IMR-90 (cell line): Measurements from ENCODE around the gene ASAP2. TPM values are rescaled to one million over a fixed set of nuclear protein-coding genes. Genes with fewer than 3 reads are reported as not detected.

ENCODE experiments used
- ATAC-seq: fragments of 200-7000 bp; cut with Tn5 transposase; 2 replicates; pipeline ENCODE4 v1.9.1; 2020; ENCODE audit warnings: low read depth, mild to moderate bottlenecking, moderate library complexity
- BruUV-seq: library from RNA; stranded (reverse); fragments of 400-500 nt; replicated peaks from 2 replicates; lab custom pipeline; 2021; lab: Mats Ljungman, UMichigan
- CTCF ChIA-PET: fragments of 300-600 bp; formaldehyde crosslinking; extraction: SDS; loops from one replicate; lab custom pipeline; 2021; ENCODE audit warnings: antibody characterized with exemption; lab: Yijun Ruan, JAX
- POLR2A ChIA-PET: fragments of 300-600 bp; sonication (Branson Sonifier 250); formaldehyde crosslinking; loops from one replicate; lab custom pipeline; 2022; ENCODE audit warnings: antibody characterized with exemption; ENCODE audit not compliant: unreplicated experiment; lab: Charles Lee
- DNase-seq: peaks from one replicate; pipeline ENCODE4 v3.0.0; 2013
- H2AFZ ChIP-seq: replicated peaks from 2 replicates; pipeline ENCODE3; 2013; ENCODE audit warnings: low read length, mild to moderate bottlenecking; ENCODE audit not compliant: poor library complexity
- H2AK5ac ChIP-seq: 2 replicates; pipeline ENCODE4 v1.6.1; 2013; ENCODE audit warnings: low read depth, low read length, inconsistent platforms
- H2AK9ac ChIP-seq: replicated peaks from 2 replicates; pipeline ENCODE3; 2013; ENCODE audit warnings: mild to moderate bottlenecking, low read depth, low read length, moderate library complexity; ENCODE audit not compliant: poor library complexity
- H2BK120ac ChIP-seq: 2 replicates; pipeline ENCODE4 v1.6.1; 2013; ENCODE audit warnings: low read depth, low read length, inconsistent platforms
- H2BK15ac ChIP-seq: 3 replicates; pipeline ENCODE4 v1.6.1; 2013; ENCODE audit warnings: low read depth, low read length, inconsistent platforms
- H2BK20ac ChIP-seq: 2 replicates; pipeline ENCODE4 v1.6.1; 2013; ENCODE audit warnings: low read depth, mild to moderate bottlenecking, inconsistent platforms, low read length, moderate library complexity
- H2BK5ac ChIP-seq: 2 replicates; pipeline ENCODE4 v1.6.1; 2013; ENCODE audit warnings: mild to moderate bottlenecking, low read depth, low read length, inconsistent platforms; ENCODE audit not compliant: poor library complexity, severe bottlenecking
- H3K14ac ChIP-seq: replicated peaks from 2 replicates; pipeline ENCODE4 v1.6.1; 2013; ENCODE audit warnings: low read depth, low read length, inconsistent platforms
- H3K18ac ChIP-seq: 2 replicates; pipeline ENCODE4 v1.6.1; 2013; ENCODE audit warnings: low read depth, low read length, control low read depth
- H3K23ac ChIP-seq: 2 replicates; pipeline ENCODE4 v1.6.1; 2013; ENCODE audit warnings: low read depth, low read length, inconsistent platforms
- H3K27ac ChIP-seq: 2 replicates; pipeline ENCODE4 v1.5.1; 2013; ENCODE audit warnings: mild to moderate bottlenecking, control low read depth, low read length; ENCODE audit not compliant: insufficient read depth
- H3K27me3 ChIP-seq: 2 replicates; pipeline ENCODE4 v1.6.1; 2013; ENCODE audit warnings: low read length; ENCODE audit not compliant: control insufficient read depth, insufficient read depth
- H3K36me3 ChIP-seq: 2 replicates; pipeline ENCODE4 v1.6.1; 2013; ENCODE audit warnings: low read length, mixed read lengths; ENCODE audit not compliant: control insufficient read depth, insufficient read depth
- H3K4ac ChIP-seq: 2 replicates; pipeline ENCODE4 v1.6.1; 2013; ENCODE audit warnings: low read depth, low read length, inconsistent platforms
- H3K4me1 ChIP-seq: 2 replicates; pipeline ENCODE4 v1.6.1; 2013; ENCODE audit warnings: low read length, mixed read lengths; ENCODE audit not compliant: control insufficient read depth, insufficient read depth
- H3K4me2 ChIP-seq: 2 replicates; pipeline ENCODE4 v1.6.1; 2013; ENCODE audit warnings: low read depth, mild to moderate bottlenecking, control low read depth, low read length, moderate library complexity
- H3K4me3 ChIP-seq: 2 replicates; pipeline ENCODE4 v1.5.1; 2013; ENCODE audit warnings: low read depth, mild to moderate bottlenecking, control low read depth, low read length, moderate library complexity; ENCODE audit not compliant: insufficient read depth
- H3K56ac ChIP-seq: 2 replicates; pipeline ENCODE4 v1.6.1; 2013; ENCODE audit warnings: low read length, inconsistent platforms; ENCODE audit not compliant: insufficient read depth; ENCODE audit errors: extremely low read depth
- H3K79me1 ChIP-seq, 2 experiments: 2 replicates each; pipeline ENCODE4 v1.6.1; 2013; ENCODE audit warnings: low read length in 2 of 2, inconsistent platforms in 1 of 2, low read depth in 1 of 2
- H3K9ac ChIP-seq: 2 replicates; pipeline ENCODE4 v1.6.1; 2013; ENCODE audit warnings: low read depth, low read length, control low read depth
- H3K9me1 ChIP-seq: 2 replicates; pipeline ENCODE4 v1.6.1; 2013; ENCODE audit warnings: low read length, inconsistent platforms; ENCODE audit not compliant: insufficient read depth
- H3K9me3 ChIP-seq: 2 replicates; pipeline ENCODE4 v1.6.1; 2013; ENCODE audit warnings: low read length; ENCODE audit not compliant: control insufficient read depth, insufficient read depth
- H4K20me1 ChIP-seq: 2 replicates; pipeline ENCODE4 v1.6.1; 2013; ENCODE audit warnings: low read length, inconsistent platforms; ENCODE audit not compliant: insufficient read depth
- H4K5ac ChIP-seq: 2 replicates; pipeline ENCODE4 v1.6.1; 2013; ENCODE audit warnings: mild to moderate bottlenecking, low read depth, low read length, control low read depth
- H4K8ac ChIP-seq, 2 experiments: 2 replicates each; pipeline ENCODE4 v1.6.1; 2013; ENCODE audit warnings: low read depth in 2 of 2, low read length in 2 of 2, control low read depth in 1 of 2, inconsistent platforms in 1 of 2
- H4K91ac ChIP-seq: 2 replicates; pipeline ENCODE4 v1.6.1; 2013; ENCODE audit warnings: low read depth, low read length, inconsistent platforms; ENCODE audit not compliant: insufficient read depth
- CEBPB ChIP-seq: IDR thresholded peaks from 2 replicates; pipeline ENCODE4 v1.6.1; 2012; ENCODE audit warnings: low read depth, low read length, improper control_type of control experiment
- CHD1 ChIP-seq: IDR thresholded peaks from 2 replicates; pipeline ENCODE4 v1.6.1; 2012; ENCODE audit warnings: low read depth, low read length, improper control_type of control experiment
- FOS ChIP-seq: fragments of 150-350 bp; IDR thresholded peaks from 2 replicates; pipeline ENCODE4 v1.6.1; 2016; ENCODE audit warnings: low read depth, low read length
- MAFK ChIP-seq: IDR thresholded peaks from 2 replicates; pipeline ENCODE4 v1.6.1; 2012; ENCODE audit warnings: low read depth, low read length, improper control_type of control experiment
- MAZ ChIP-seq: IDR thresholded peaks from 2 replicates; pipeline ENCODE4 v1.6.1; 2012; ENCODE audit warnings: low read depth, mild to moderate bottlenecking, low read length, improper control_type of control experiment, moderate library complexity, borderline replicate concordance
- MXI1 ChIP-seq: IDR thresholded peaks from 2 replicates; pipeline ENCODE4 v1.6.1; 2012; ENCODE audit warnings: low read depth, mild to moderate bottlenecking, low read length, moderate library complexity, borderline replicate concordance
- NFE2L2 ChIP-seq: fragments of 150-350 bp; IDR thresholded peaks from 2 replicates; pipeline ENCODE4 v1.6.1; 2016; ENCODE audit warnings: low read depth, mild to moderate bottlenecking, low read length
- RAD21 ChIP-seq: IDR thresholded peaks from 2 replicates; pipeline ENCODE4 v1.6.1; 2012; ENCODE audit warnings: low read length, improper control_type of control experiment
- RCOR1 ChIP-seq: IDR thresholded peaks from 2 replicates; pipeline ENCODE4 v1.6.1; 2012; ENCODE audit warnings: mild to moderate bottlenecking, low read length, improper control_type of control experiment; ENCODE audit not compliant: insufficient replicate concordance
- SMC3 ChIP-seq: fragments of 150-350 bp; IDR thresholded peaks from 2 replicates; pipeline ENCODE4 v1.6.1; 2016; ENCODE audit warnings: low read depth, mild to moderate bottlenecking, antibody characterized with exemption, low read length, moderate library complexity
- WGBS, 2 experiments: methylation state at CpG; one replicate each; pipeline versions ENCODE4 v1.1.5 to v1.1.7; 2013; ENCODE audit warnings: missing lambda C conversion rate in 2 of 2; ENCODE audit not compliant: insufficient read length in 1 of 2; ENCODE audit errors: extremely low coverage in 2 of 2; 5-methylcytosine and 5-hydroxymethylcytosine counted together
- dilution Hi-C: fragments of 300-500 bp; cut with HindIII; formaldehyde crosslinking; loops from one replicate; pipeline ENCODE4 v1.14.3; 2018; ENCODE audit warnings: low sequenced_read_pairs; ENCODE audit not compliant: unreplicated experiment
- in situ Hi-C: fragments of 300-500 bp; cut with MboI; formaldehyde crosslinking; loops from 3 replicates; pipeline ENCODE4 v1.14.3; 2019; ENCODE audit warnings: low sequenced_read_pairs, inconsistent platforms, mixed read lengths
- intact Hi-C: fragments of 100-400 bp; cut with micrococcal nuclease; formaldehyde crosslinking; loops from 2 replicates; pipeline ENCODE4 v1.10.0; 2022
- polyA plus RNA-seq, 3 experiments: library from polyadenylated mRNA; depleted of rRNA; stranded (reverse); fragments of >200 nt; gene quantifications; 2 replicates each; pipeline ENCODE4 v1.2.3, GENCODE V29; 2012; ENCODE audit warnings: low replicate concordance in 1 of 3
- total RNA-seq: library from RNA; depleted of rRNA; stranded (reverse); fragments of >200 nt; gene quantifications from 2 replicates; pipeline ENCODE4 v1.2.3, GENCODE V29; 2012
- TF ChIP-seq, protein P1 (sequence below): conservative IDR thresholded peaks from 2 replicates; pipeline ENCODE4 v1.5.1; 2012; ENCODE audit warnings: mild to moderate bottlenecking, low read depth, low read length, improper control_type of control experiment
- TF ChIP-seq, protein P2 (sequence below): fragments of 150-350 bp; IDR thresholded peaks from 2 replicates; pipeline ENCODE4 v1.6.1; 2017; ENCODE audit warnings: mild to moderate bottlenecking, antibody characterized with exemption, low read length, low read depth
- TF ChIP-seq, protein P3 (sequence below): fragments of 150-350 bp; IDR thresholded peaks from 2 replicates; pipeline ENCODE4 v1.6.1; 2016; ENCODE audit warnings: low read depth, mild to moderate bottlenecking, low read length, moderate library complexity, borderline replicate concordance

The ASAP2 gene
- total and polyA plus RNA-seq, 2 of the 4 experiments (the other 2 are of a cell fraction): 19.7 to 28.1 TPM

- ChIA-PET POLR2A (interaction anchor here (0.6 kb wide), 1 partner anchor 86 kb away, joined by 6 read pairs; no protein-coding TSS in a partner anchor), CTCF (interaction anchor here (0.6 kb wide), 1 partner anchor 115 kb away, joined by 3 read pairs; no protein-coding TSS in a partner anchor)
- Histone ChIP-seq H2AFZ (peak overlapping the region; percentile 41), H3K4me1 (peaks cover 44% of the 10 kb centered on the region), H4K20me1 (peaks cover 23% of the 10 kb centered on the region; the same call in 1 of the 2 replicates), H2AK9ac (peak overlapping the region; percentile 85), H4K91ac (peak overlapping the region; percentile 89), H4K8ac (peak overlapping the region; percentile 60 to 92), H4K5ac (peak overlapping the region; percentile 91), H2BK5ac (peak overlapping the region; percentile 92), H3K14ac (peak overlapping the region; percentile 90), H3K23ac (peak overlapping the region; percentile 93), H3K56ac (0 out of 2 replicates have a peak overlapping the region, but pooled peaks have one; percentile 41), H2AK5ac (peak overlapping the region; percentile 90), H2BK20ac (peak overlapping the region; percentile 81), H2BK120ac (peak overlapping the region; percentile 88), H3K18ac (peak overlapping the region; percentile 79; the same call in 1 of the 2 replicates), H3K9ac (no peak overlapping the region), H3K4ac (peak overlapping the region; percentile 94), H2BK15ac (peak overlapping the region; percentile 80), H3K9me3 (no peaks in the 10 kb centered on the region), H3K79me1 (peaks cover 67 to 89% of the 10 kb centered on the region in 2 experiments), H3K27me3 (no peaks in the 10 kb centered on the region), H3K4me2 (peak overlapping the region; percentile 34), H3K9me1 (peaks cover 53% of the 10 kb centered on the region), H3K27ac (peak overlapping the region; percentile 46), H3K4me3 (no peak overlapping the region), H3K36me3 (no peaks in the 10 kb centered on the region)
- intact Hi-C loops (no loop called here), in situ Hi-C loops (no loop called here), dilution Hi-C loops (no loop called here)
- peak; percentile 68 for ATAC-seq
- 78% methylated on average over 3 of the region's 10 CpGs; no CpG with 5 or more reads in 1 of the 2 experiments for WGBS, 2 experiments
- DNase-seq: peak; percentile 55
- no TSS peak for BruUV-seq
- TF ChIP-seq SMC3: no peak
- no peak for TF ChIP-seq MXI1
- no peak for TF ChIP-seq MAZ
- TF ChIP-seq, protein P1, sequence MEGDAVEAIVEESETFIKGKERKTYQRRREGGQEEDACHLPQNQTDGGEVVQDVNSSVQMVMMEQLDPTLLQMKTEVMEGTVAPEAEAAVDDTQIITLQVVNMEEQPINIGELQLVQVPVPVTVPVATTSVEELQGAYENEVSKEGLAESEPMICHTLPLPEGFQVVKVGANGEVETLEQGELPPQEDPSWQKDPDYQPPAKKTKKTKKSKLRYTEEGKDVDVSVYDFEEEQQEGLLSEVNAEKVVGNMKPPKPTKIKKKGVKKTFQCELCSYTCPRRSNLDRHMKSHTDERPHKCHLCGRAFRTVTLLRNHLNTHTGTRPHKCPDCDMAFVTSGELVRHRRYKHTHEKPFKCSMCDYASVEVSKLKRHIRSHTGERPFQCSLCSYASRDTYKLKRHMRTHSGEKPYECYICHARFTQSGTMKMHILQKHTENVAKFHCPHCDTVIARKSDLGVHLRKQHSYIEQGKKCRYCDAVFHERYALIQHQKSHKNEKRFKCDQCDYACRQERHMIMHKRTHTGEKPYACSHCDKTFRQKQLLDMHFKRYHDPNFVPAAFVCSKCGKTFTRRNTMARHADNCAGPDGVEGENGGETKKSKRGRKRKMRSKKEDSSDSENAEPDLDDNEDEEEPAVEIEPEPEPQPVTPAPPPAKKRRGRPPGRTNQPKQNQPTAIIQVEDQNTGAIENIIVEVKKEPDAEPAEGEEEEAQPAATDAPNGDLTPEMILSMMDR: no peak
- no peak for TF ChIP-seq CHD1
- TF ChIP-seq CEBPB: no peak
- no peak for TF ChIP-seq FOS
- no peak for TF ChIP-seq RAD21
- TF ChIP-seq NFE2L2: peak; percentile 64; the same call in 1 of the 2 replicates
- TF ChIP-seq, protein P2, sequence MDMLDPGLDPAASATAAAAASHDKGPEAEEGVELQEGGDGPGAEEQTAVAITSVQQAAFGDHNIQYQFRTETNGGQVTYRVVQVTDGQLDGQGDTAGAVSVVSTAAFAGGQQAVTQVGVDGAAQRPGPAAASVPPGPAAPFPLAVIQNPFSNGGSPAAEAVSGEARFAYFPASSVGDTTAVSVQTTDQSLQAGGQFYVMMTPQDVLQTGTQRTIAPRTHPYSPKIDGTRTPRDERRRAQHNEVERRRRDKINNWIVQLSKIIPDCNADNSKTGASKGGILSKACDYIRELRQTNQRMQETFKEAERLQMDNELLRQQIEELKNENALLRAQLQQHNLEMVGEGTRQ: no peak
- peak; percentile 64 for TF ChIP-seq MAFK
- TF ChIP-seq, protein P3, sequence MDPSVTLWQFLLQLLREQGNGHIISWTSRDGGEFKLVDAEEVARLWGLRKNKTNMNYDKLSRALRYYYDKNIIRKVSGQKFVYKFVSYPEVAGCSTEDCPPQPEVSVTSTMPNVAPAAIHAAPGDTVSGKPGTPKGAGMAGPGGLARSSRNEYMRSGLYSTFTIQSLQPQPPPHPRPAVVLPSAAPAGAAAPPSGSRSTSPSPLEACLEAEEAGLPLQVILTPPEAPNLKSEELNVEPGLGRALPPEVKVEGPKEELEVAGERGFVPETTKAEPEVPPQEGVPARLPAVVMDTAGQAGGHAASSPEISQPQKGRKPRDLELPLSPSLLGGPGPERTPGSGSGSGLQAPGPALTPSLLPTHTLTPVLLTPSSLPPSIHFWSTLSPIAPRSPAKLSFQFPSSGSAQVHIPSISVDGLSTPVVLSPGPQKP: no peak
- no peak for TF ChIP-seq RCOR1
These were observed 42.6 kb downstream of the ASAP2 start for GRCh38 chr2:9249020-9249800.
